Measurements from ENCODE around the gene OTOS.

DNA sequence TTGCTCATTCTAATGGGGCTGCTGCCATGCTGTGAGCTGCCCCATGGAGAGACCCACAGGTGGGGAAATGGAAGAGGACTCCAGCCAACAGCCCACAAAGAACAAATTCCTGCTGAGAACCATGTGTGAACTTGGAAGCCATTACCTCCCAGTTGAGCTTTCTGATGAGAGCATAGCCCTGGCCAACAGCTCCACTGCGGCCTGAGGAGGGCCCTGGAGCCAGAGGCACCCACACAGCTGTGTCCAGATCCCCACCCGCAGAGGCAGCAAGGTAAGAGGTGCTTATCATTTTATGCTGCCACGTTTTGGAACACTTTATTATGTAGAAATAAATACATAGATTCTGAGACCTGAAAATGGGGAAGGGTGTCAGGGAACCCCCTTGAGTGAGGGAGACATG is 44.2 kb upstream of the OTOS start:
- TF ChIP-seq, protein P1, sequence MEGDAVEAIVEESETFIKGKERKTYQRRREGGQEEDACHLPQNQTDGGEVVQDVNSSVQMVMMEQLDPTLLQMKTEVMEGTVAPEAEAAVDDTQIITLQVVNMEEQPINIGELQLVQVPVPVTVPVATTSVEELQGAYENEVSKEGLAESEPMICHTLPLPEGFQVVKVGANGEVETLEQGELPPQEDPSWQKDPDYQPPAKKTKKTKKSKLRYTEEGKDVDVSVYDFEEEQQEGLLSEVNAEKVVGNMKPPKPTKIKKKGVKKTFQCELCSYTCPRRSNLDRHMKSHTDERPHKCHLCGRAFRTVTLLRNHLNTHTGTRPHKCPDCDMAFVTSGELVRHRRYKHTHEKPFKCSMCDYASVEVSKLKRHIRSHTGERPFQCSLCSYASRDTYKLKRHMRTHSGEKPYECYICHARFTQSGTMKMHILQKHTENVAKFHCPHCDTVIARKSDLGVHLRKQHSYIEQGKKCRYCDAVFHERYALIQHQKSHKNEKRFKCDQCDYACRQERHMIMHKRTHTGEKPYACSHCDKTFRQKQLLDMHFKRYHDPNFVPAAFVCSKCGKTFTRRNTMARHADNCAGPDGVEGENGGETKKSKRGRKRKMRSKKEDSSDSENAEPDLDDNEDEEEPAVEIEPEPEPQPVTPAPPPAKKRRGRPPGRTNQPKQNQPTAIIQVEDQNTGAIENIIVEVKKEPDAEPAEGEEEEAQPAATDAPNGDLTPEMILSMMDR (IDR thresholded peaks at IDR 0.05) = no peak
- no peak for TF ChIP-seq POLR2A (IDR thresholded peaks at IDR 0.05)
- TF ChIP-seq POLR2AphosphoS5 (IDR thresholded peaks at IDR 0.05) = no peak
